Upper lobe of left lung (tissue), 4 donors: ENCODE measurements around the gene CCNY.

Experiments used
- CTCF ChIP-seq, 6 experiments: fragments of 450-650 bp in 4 of 6; fragments of 200-600 bp in 2 of 6; sonication (generic) in 2 of 6; IDR thresholded peaks; one replicate each; pipeline ENCODE4 v1.5.1; 2016 to 2019; ENCODE audit warnings: antibody characterized with exemption in 6 of 6
- EP300 ChIP-seq, 4 donors: sonication (generic); formaldehyde crosslinking; IDR thresholded peaks; one replicate each; pipeline ENCODE4 v1.5.1; 2017; ENCODE audit warnings: antibody characterized with exemption in 4 of 4, control low read depth in 2 of 4
- POLR2A ChIP-seq, 4 donors: fragments of 450-650 bp; IDR thresholded peaks; one replicate each; pipeline ENCODE4 v1.5.1; 2016 to 2017; ENCODE audit warnings: antibody characterized with exemption in 4 of 4, mild to moderate bottlenecking in 2 of 4
- POLR2AphosphoS5 ChIP-seq, 2 donors: sonication (generic); formaldehyde crosslinking; IDR thresholded peaks; one replicate each; pipeline ENCODE4 v1.5.1; 2017; ENCODE audit warnings: antibody characterized with exemption in 2 of 2

- TF ChIP-seq POLR2AphosphoS5 (IDR thresholded peaks at IDR 0.05) = no peak
- no peak for TF ChIP-seq POLR2A (IDR thresholded peaks at IDR 0.05)
- no peak for TF ChIP-seq CTCF (IDR thresholded peaks at IDR 0.05)
- TF ChIP-seq EP300 (IDR thresholded peaks at IDR 0.05) = no peak
Observed at GRCh38 chr10:35415505-35415904, 79.2 kb downstream of the CCNY start.
